ENCODE data around the gene UHRF1.
A peak's percentile ranks its signal among the peaks of the same experiment; 100 is the strongest.
"Not testable (repeated sequence)": the region's sequence is repeated elsewhere in the genome, so short reads cannot be mapped to it uniquely, and the experiment has no call there.

UHRF1 gene

DNA sequence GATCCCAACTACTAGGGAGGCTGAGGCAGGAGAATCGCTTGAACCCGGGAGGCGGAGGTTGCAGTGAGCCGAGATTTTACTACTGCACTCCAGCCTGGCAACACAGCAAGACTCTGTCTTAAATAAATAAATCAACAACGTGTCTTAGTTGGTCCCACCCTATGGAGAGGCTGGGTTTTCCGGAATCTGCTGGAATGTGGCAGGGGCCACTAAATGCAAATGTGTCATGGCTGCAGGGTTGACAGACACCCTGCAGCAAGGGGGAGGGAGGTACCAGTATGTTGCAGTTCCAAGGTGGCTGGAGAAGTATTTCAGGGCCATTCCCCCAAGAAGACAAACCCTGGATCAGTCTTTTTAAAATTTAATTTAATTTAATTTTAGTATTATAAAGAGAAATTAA is 21.5 kb upstream of the UHRF1 start:
- H3K9me3 Mint-ChIP-seq, H3K27ac Mint-ChIP-seq, ATAC-seq, H3K4me3 Mint-ChIP-seq, H3K4me1 Mint-ChIP-seq, DNase-seq, H3K27me3 Mint-ChIP-seq: not testable (repeated sequence)

DNA sequence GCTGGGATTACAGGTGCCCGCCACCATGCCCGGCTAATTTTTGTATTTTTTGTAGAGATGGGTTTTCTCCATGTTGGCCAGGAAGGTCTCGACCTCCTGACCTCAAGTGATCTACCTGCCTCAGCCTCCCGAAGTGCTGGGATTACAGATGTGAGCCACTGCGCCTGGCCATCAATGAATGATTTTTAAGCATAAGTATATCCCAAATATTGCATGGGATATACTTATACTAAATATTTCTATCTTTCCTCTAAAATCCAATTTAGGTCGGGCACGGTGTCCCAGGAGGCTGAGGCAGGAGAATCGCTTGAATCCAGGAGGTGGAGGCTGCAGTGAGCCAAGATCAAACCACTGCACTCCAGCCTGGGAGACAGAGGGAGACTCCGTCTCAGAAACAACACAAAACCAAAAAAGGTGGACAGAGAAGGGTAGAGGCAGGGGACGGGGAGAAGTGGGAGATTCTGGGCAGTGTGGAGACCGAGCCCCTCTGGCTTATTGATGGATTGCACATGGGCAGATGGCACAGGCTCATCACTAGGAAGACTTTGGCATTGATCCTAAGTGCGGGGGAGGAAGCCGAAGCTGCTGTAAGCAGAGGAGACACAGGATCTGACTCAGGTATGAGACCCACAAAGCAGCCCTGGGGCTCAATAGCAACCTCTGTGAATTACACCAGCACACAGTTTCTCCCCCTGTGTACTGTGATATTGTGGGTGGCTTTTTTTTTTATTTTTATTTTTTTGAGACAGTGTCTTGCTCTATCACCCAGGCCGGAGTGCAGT is 20.1 kb upstream of the UHRF1 start:
- H3K4me1 Mint-ChIP-seq: peaks cover under 1% of the 10 kb centered on the region
- no peak for DNase-seq
- H3K27ac Mint-ChIP-seq: no peak overlapping the region
- no peaks in the 10 kb centered on the region for H3K9me3 Mint-ChIP-seq
- H3K27me3 Mint-ChIP-seq: no peaks in the 10 kb centered on the region
- ATAC-seq: no peak
- no peak overlapping the region for H3K4me3 Mint-ChIP-seq

DNA sequence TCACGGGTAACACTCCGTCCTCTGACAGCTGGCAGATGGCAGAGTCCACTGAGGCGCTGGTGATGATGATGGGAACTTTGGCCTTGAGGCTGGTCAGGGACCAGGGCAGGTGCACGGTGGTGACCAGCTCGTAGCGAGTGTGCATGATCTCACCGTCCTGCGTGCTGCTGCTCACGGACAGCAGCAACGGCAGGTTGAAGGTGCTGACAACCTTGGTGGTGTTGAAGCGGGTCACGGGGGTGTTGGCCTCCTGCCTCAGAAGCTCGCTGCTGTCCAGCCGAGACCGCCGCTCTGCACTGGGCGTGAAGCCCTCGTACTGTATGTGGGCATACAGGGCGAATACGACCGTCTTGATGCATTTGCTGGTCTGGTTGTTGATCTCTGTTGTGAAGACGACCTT is 18.2 kb upstream of the UHRF1 start:
- no peak for ATAC-seq
- H3K27me3 Mint-ChIP-seq: no peaks in the 10 kb centered on the region
- no peak overlapping the region for H3K27ac Mint-ChIP-seq
- DNase-seq: no peak
- H3K9me3 Mint-ChIP-seq: no peaks in the 10 kb centered on the region
- H3K4me1 Mint-ChIP-seq: peaks cover 6% of the 10 kb centered on the region
- H3K4me3 Mint-ChIP-seq: no peak overlapping the region

DNA sequence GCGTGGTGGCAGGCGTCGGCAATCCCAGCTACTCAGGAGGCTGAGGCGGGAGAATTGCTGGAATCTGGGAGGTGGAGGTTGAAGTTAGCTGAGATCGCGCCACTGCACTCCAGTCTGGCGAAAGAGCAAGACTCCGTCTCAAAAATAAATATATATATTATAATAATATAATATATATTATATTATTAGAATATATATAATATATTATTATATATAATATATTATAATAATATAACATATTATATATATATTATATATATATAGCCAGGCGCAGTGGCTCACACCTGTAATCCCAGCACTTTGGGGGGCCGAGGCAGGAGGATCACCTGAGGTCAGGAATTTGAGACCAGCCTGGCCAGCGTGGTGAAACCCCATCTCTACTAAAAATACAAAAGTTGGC is 16.3 kb upstream of the UHRF1 start:
- H3K27me3 Mint-ChIP-seq, H3K27ac Mint-ChIP-seq, H3K4me3 Mint-ChIP-seq, ATAC-seq, DNase-seq, H3K9me3 Mint-ChIP-seq: not testable (repeated sequence)
- H3K4me1 Mint-ChIP-seq: peaks cover 11% of the 10 kb centered on the region

DNA sequence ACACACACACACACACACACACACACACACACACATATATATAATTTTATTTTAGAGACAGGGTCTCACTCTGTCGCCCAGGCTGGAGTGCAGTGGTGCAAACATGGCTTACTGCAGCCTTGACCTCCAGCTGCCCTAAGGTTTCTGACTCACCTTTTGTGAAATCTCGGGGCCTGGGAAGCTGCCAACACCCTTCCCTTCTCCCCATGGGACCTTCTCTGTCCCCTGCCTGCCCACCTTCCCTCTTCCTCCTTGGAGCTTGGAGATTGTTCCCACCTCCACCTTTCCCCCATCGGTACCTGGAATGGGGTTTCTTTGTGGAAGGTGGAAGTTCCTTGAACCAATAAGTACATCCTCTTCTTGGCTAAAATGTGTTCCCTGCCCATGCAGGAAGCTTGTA is 12.9 kb upstream of the UHRF1 start:
- ATAC-seq (no peak), DNase-seq (no peak)
- Mint-ChIP-seq H3K27me3 (no peaks in the 10 kb centered on the region), H3K4me3 (no peak overlapping the region), H3K27ac (no peak overlapping the region), H3K4me1 (peaks cover 11% of the 10 kb centered on the region), H3K9me3 (no peaks in the 10 kb centered on the region)

DNA sequence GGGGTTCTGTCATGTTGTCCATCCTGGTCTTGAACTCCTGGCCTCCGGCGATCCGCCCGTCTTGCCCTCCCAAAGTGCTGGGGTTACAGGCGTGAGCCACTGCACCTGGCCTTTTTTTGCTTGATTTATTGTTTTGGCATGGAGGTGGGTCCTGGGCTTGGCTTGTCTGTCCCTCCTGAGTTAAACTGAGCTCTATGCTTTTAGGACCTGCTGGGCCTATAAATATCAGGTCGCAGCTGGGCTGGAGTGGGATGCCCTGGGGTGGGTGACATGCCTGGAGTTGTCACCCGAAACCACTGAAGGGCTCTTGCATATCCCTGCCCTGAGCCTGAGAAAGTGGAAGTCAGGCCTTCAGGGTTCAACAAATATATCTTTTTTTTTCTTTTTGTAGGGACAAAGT is 12.2 kb upstream of the UHRF1 start:
- H3K27me3 Mint-ChIP-seq: no peaks in the 10 kb centered on the region
- peaks cover 11% of the 10 kb centered on the region for H3K4me1 Mint-ChIP-seq
- H3K4me3 Mint-ChIP-seq: no peak overlapping the region
- H3K9me3 Mint-ChIP-seq: no peaks in the 10 kb centered on the region
- H3K27ac Mint-ChIP-seq: no peak overlapping the region
- no peak for ATAC-seq
- no peak for DNase-seq

DNA sequence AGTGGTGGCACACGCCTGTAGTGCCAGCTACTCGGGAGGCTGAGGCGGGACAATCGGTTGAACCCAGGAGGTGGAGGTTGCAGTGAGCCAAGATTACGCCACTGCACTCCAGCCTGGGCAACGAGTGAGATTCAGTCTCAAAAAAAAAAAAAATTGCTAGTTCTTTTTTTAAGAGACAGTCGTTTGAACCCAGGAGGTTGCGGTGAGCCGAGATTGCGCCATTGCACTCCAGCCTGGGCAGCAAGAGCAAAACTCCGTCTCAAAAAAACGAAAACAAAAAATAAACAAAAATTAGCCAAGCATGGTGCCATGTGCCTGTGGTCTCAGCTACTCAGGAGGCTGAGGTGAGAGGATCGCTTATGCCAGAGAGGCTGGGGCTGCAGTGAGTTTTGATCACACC is 8.4 kb upstream of the UHRF1 start:
- not testable (repeated sequence) for H3K4me1 Mint-ChIP-seq
- peak overlapping the region in 1 of 2 donors; percentile 42 for H3K27ac Mint-ChIP-seq

DNA sequence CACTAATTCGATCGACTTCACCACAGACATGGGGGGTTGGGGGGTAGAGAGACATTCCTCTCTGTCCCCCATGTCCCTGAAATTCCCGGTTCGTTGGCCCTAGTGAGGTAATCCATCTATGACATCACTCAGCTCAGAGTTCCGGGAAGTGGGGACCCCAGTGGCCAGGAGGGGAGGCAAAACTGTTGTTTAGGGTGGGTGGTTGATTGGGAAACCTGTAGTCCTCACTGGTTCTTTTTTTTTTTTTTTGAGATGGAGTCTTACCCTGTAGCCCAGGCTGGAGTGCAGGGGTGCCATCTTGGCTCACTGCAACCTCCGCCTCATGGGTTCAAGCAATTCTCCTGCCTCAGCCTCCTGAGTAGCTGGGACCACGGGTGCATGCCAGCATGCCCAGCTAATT is 6.5 kb upstream of the UHRF1 start, which contains the start of gene ARRDC5:
Gene ARRDC5, minus strand, starts transcription at position 101 of the 400 bp plus-strand sequence. Its CDS starts 71 bp downstream, at position 30.
- H3K27ac Mint-ChIP-seq: peak within 1 kb of the TSS in 1 of 2 donors; percentile 19
- no peak for ATAC-seq
- no peak for DNase-seq
- no peak within 1 kb of the TSS for H3K4me3 Mint-ChIP-seq
- H3K27me3 Mint-ChIP-seq: no peaks in the 10 kb centered on the region
- H3K9me3 Mint-ChIP-seq: no peaks in the 10 kb centered on the region
- H3K4me1 Mint-ChIP-seq: peaks cover 10% of the 10 kb centered on the region

More for the DNA sequence above, 8.4 kb upstream of the UHRF1 start:
- ATAC-seq, H3K4me3 Mint-ChIP-seq, DNase-seq, H3K9me3 Mint-ChIP-seq, H3K27me3 Mint-ChIP-seq: not testable (repeated sequence)

DNA sequence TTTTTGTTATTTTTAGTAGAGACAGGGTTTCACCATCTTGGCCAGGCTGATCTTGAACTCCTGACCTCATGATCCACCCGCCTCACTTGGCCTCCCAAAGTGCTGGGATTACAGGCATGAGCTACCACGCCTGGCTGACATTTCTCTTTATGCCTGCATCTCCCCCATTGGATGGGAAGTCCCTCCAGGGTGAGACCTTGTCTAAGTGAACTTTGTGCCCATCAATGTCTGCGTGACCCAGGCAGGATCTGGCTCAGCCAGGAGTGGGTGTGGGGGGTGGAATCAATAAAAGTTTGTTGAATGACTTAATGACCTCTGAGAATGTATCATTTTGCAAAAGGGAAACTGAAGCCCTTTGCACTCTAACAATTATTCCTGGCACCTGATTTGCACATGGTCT is 4.8 kb upstream of the UHRF1 start:
- ATAC-seq: no peak
- Mint-ChIP-seq H3K9me3 (no peaks in the 10 kb centered on the region), H3K4me1 (peaks cover 22% of the 10 kb centered on the region), H3K27me3 (no peaks in the 10 kb centered on the region), H3K4me3 (no peak overlapping the region), H3K27ac (no peak overlapping the region)
- no peak for DNase-seq

DNA sequence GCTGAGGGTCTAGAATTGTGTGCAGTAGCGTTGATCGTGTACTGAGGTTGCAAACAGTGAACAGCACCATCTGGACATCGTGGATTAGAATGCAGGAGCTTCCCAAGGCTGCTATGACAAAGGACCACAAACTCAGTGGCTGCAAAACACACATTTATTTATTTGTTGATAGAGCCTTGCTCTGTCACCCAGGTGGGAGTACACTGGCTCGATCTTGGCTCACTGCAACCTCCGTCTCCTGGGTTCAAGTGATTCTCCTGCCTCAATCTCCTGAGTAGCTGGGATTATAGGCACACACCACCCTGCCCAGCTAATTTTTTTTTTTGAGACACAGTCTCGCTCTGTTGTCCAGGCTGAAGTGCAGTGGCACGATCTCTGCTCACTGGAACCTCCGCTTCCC is 2.3 kb upstream of the UHRF1 start:
- H3K4me1 Mint-ChIP-seq: peaks cover 36% of the 10 kb centered on the region
- no peak overlapping the region for H3K4me3 Mint-ChIP-seq
- DNase-seq (no peak), ATAC-seq (no peak)
- no peaks in the 10 kb centered on the region for H3K9me3 Mint-ChIP-seq
- no peaks in the 10 kb centered on the region for H3K27me3 Mint-ChIP-seq
- peak overlapping the region in 1 of 2 donors; percentile 85 for H3K27ac Mint-ChIP-seq

DNA sequence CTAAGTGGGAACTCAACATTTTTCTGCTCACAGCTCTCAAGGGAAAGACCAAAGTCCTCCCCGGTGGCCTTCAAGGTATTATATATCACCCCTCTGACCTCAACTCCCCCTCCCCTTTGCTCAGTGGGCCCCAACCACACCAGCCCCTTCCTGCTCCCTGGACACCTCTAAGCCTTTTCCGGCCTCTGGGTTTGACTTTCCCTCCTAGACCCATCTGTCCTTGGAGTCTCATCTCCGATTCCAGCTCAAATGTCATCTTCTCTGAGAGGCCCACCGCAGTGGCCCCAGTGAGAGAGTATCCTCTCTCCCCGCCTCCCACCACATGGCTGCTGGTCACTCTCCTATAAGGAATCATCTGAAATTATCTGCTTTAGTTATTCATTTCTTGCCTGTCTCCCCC is 941 bp upstream of the UHRF1 start:
- Mint-ChIP-seq H3K4me1 (peaks cover 50% of the 10 kb centered on the region), H3K27me3 (no peaks in the 10 kb centered on the region), H3K27ac (peak overlapping the region in 1 of 2 donors; percentile 61), H3K4me3 (peak overlapping the region in 1 of 2 donors; percentile 64), H3K9me3 (no peaks in the 10 kb centered on the region)
- ATAC-seq (no peak), DNase-seq (no peak)

DNA sequence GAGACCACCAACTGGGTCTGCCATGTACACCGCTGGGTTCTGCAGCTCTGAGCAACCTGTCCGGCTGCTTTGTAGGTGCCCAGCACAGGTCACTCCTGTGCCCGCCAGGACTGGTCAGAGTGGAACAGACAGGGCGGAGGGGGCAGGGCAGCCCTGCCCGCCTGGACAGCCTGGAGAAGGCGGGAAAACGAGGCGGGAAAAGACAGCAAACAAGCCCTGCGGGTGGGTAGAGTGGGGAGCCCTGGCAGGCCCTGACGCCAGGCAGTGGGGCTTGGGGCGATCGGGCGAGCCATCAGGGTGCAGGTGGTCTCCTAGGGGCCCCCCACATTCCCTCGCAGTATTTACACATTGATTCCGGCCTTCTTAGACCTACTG is 533 bp upstream of the UHRF1 start:
- DNase-seq (no peak), ATAC-seq (no peak)
- peak overlapping the region; percentile 64 to 89 for H3K4me3 Mint-ChIP-seq
- no peaks in the 10 kb centered on the region for H3K27me3 Mint-ChIP-seq
- peak overlapping the region in 1 of 2 donors; percentile 69 for H3K27ac Mint-ChIP-seq
- no peaks in the 10 kb centered on the region for H3K9me3 Mint-ChIP-seq
- peaks cover 55% of the 10 kb centered on the region for H3K4me1 Mint-ChIP-seq

DNA sequence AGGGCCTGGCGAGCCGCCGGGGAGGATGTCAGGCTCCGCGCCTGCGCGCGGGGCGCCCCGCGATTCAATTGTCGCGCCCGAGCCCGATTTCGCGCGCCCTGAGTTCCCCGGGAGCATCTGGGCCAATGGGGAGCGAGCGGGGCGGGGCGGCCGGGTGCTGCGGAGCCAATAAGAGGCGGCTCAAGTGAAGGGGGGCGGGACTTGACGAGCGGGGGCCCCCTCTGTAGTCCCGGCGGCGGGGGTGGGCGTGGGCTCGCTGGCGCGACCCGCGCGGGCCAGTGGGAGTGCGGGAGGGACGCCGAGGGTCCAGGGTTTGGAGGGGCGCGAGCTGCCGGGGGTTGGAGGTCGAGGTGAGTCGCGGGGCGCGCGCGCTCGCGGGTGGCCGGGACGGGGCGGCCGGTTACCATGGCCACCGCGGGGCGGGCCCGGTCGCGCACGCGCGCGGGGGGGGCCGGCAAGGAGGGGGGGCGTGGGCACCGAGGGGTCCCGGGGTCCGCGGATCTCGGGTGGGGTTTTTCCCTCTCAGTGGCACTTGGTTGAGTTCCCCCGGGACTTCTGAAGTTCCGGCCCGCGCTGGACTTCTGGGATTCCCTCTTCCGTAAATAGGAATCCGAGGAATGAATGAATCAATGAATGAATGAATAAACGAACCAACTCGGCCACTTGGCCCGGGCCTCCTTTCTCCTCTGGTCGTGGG is 744 bp downstream of the UHRF1 start:
- H3K27ac Mint-ChIP-seq: peak overlapping the region; percentile 33 to 78
- peak overlapping the region; percentile 89 to 95 for H3K4me3 Mint-ChIP-seq
- DNase-seq (peak; percentile 95), ATAC-seq (peak; percentile 83)
- no peaks in the 10 kb centered on the region for H3K9me3 Mint-ChIP-seq
- H3K4me1 Mint-ChIP-seq: peaks cover 67% of the 10 kb centered on the region
- H3K27me3 Mint-ChIP-seq: no peaks in the 10 kb centered on the region

DNA sequence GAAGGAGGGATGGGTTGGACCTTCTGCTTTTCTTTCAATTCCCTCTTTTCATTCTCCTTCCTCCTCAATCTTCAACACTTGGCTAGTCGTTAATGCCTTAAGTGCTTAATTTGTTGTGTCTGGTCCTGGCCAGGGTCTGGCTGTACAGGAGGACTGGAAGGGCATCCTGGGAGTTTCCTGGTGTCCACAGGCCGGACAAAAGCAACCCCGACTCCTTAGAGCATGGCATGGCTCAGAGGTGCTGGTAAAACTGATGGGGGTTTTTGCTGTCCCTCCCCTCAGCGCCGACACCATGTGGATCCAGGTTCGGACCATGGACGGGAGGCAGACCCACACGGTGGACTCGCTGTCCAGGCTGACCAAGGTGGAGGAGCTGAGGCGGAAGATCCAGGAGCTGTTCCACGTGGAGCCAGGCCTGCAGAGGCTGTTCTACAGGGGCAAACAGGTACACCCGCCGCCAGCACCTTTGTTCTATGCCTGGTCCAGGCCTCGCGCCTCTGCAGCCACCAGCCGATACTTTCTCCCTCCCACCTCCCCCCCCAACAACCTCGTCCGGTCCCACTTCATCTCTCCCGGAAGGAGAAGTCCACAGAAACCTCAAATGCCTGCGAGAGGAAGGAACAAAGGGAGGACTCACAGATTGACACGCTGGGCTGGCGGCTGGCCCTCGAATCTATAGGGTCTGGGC is 1.4 kb downstream of the UHRF1 start:
- peaks cover 74% of the 10 kb centered on the region for H3K4me1 Mint-ChIP-seq
- H3K4me3 Mint-ChIP-seq: peak overlapping the region; percentile 89 to 95
- no peaks in the 10 kb centered on the region for H3K9me3 Mint-ChIP-seq

DNA sequence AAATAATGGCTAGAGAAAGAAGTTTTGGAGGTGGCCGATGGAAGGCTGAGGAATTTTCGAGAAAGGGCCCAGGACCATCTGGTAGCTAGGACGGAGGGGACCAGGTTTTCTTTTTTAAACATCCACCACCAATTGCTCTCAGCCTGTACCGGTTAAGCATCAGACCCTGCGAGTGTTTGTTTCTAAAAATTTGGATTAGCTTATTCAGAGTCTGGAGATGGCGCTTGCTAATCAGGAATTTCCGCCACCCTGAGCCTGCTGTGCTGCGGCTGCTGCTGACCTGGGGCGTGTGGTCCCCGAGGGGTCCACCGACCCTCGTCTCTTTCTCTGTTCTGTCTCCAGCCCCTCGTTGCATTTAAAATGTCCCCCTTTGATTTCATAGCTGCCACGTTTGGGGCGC is 2.0 kb downstream of the UHRF1 start:
- no peaks in the 10 kb centered on the region for H3K27me3 Mint-ChIP-seq
- DNase-seq: no peak

More for the DNA sequence above, 1.4 kb downstream of the UHRF1 start:
- Mint-ChIP-seq H3K27ac (peak overlapping the region in 1 of 2 donors; percentile 90), H3K27me3 (no peaks in the 10 kb centered on the region)
- no peak for ATAC-seq
- DNase-seq: peak; percentile 17 to 24

More for the DNA sequence above, 2.0 kb downstream of the UHRF1 start:
- peaks cover 77% of the 10 kb centered on the region for H3K4me1 Mint-ChIP-seq
- H3K27ac Mint-ChIP-seq: peak overlapping the region; percentile 71 to 77
- no peaks in the 10 kb centered on the region for H3K9me3 Mint-ChIP-seq
- no peak for ATAC-seq
- peak overlapping the region; percentile 89 to 95 for H3K4me3 Mint-ChIP-seq

Data from stimulated activated naive CD8-positive, alpha-beta T cell treated with anti-CD3 and anti-CD28 coated beads, Interleukin-15, amount 100 ng/mL, for 72 hours (primary cell).